ELF-1 (cell line): ENCODE data around the gene KCNH2.
"Not testable (repeated sequence)": the region's sequence is repeated elsewhere in the genome, so short reads cannot be mapped to it uniquely, and the experiment has no call there.

Experiments
- DNase-seq: peaks from one replicate; pipeline ENCODE4 v3.0.0-alpha.2; 2016; ENCODE audit warnings: low read depth, low spot score

Gene KCNH2, protein sequence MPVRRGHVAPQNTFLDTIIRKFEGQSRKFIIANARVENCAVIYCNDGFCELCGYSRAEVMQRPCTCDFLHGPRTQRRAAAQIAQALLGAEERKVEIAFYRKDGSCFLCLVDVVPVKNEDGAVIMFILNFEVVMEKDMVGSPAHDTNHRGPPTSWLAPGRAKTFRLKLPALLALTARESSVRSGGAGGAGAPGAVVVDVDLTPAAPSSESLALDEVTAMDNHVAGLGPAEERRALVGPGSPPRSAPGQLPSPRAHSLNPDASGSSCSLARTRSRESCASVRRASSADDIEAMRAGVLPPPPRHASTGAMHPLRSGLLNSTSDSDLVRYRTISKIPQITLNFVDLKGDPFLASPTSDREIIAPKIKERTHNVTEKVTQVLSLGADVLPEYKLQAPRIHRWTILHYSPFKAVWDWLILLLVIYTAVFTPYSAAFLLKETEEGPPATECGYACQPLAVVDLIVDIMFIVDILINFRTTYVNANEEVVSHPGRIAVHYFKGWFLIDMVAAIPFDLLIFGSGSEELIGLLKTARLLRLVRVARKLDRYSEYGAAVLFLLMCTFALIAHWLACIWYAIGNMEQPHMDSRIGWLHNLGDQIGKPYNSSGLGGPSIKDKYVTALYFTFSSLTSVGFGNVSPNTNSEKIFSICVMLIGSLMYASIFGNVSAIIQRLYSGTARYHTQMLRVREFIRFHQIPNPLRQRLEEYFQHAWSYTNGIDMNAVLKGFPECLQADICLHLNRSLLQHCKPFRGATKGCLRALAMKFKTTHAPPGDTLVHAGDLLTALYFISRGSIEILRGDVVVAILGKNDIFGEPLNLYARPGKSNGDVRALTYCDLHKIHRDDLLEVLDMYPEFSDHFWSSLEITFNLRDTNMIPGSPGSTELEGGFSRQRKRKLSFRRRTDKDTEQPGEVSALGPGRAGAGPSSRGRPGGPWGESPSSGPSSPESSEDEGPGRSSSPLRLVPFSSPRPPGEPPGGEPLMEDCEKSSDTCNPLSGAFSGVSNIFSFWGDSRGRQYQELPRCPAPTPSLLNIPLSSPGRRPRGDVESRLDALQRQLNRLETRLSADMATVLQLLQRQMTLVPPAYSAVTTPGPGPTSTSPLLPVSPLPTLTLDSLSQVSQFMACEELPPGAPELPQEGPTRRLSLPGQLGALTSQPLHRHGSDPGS

DNA sequence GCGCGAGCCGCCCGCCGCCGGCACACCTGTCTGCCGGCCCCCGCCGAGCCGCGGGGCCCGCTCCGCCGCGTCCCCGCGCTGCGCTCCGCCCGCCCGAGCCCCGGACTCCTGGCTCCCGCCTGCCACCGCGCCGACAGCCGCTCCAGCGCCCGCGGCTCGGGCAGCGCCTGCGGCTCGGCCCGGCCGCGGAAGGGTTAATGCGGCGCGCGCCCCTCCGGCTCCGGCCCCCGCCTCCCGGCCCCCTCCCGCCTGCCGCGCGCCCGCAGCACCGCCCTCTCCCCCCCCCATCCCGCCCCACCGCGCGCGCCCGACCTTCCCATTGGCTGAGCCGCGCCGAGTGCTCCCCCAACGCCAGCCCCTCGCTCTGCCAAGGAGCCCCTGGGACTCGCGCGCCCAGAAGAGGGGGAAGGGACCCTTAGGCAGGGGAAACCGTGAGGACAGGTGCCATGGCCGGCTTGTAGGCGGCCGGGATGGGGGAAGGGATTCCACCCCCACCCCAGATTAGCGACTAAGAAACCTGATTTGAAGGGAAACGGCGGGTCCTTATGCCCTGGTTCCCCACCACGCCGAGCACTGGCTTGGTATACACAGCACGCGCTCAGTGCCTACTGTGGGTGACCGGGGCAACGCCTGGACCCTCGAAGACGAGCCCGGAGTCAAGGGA lies at the start of gene KCNH2:
Gene KCNH2, minus strand, starts transcription at position 196 of the 664 bp plus-strand sequence. CDS start 408 bp downstream, outside the sequence.
- peak; percentile 79 for DNase-seq

DNA sequence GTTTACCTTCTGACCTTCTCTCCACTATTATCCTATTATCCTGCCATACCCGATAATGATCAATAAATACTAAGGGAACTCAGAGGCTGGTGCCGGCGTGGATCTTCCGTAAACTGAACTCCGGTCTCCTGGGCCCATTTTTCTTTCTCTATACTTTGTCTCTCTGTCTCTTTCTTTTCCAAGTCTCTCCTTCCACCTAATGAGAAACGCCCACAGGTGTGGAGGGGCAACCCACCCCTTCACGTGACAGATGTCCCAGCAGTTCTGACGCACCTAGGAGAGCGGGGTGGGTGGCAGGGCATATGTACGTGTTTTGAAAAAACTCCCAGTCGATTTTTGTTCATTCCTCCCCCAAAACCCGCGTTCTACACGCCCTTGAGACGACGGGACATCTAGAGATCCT lies 49.6 kb upstream of the KCNH2 start:
- not testable (repeated sequence) for DNase-seq

DNA sequence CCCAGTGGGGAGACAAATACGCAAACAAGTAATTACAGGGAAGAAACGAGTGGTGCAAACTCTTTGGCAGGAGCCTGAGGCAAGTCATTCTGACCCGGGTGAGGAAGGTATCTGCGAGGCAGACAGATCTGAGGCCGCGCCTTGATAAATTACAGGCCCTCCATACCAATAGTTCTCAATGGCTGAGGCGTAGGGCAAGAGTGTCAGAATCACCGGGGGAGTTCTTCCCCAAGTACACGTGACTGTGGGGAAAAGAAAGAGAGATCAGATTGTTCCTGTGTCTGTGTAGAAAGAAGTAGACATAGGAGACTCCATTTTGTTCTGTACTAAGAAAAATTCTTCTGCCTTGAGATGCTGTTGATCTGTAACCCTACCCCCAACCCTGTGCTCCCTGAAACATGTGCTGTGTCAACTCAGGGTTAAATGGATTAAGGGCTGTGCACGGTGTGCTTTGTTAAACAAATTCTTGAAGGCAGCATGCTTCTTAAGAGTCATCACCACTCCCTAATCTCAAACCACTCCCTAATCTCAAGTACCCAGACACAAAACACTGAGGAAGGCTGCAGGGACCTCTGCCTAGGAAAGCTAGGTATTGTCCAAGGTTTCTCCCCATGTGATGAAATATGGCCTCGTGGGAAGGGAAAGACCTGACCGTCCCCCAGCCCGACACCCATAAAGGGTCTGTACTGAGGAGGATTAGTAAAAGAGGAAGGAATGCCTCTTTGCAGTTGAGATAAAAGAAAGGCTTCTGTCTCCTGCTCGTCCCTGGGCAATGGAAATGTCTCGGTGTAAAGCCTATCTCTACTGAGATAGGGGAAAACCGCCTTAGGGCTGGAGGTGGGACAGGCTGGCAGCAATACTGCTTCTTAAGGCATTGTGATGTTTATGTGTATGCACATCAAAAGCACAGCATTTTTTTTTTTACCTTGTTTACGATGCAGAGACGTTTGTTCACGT lies 48.9 kb upstream of the KCNH2 start:
- DNase-seq = peak; percentile 92

DNA sequence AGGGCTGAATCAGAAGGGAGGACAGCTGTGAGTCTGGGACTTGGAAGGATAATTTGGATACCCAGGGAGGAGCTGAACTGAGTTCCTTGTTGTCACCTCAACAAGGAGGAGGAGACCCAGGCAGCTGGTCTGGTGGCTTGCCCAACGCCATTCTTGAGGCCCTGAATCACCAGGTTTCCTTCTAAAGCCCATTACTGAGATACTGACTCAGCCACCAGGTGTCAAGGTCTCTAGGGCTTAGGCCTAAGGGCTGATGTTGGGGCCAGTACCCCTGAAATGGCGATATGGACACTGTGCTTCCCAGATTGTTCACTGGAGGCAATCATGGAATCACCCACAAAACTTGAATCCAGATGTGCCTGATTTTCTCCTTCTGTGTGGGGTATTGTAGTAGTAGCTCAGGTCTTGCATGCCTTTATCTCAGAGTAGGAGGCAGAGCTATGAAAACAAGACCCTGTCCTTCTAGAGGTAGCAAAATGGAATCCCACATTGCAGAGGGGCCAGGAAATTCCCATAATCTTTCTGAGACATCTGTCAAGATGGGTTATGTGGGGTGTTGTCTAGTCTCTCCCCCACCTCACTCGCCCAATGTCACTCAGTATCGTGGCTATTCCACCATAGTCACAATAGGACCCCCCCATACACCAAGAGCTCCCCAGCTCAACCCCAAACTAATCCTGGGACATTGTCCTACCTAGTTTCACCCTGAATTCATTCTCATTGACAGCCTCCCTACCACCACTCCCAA lies 48.0 kb upstream of the KCNH2 start:
- peak; percentile 75 for DNase-seq

DNA sequence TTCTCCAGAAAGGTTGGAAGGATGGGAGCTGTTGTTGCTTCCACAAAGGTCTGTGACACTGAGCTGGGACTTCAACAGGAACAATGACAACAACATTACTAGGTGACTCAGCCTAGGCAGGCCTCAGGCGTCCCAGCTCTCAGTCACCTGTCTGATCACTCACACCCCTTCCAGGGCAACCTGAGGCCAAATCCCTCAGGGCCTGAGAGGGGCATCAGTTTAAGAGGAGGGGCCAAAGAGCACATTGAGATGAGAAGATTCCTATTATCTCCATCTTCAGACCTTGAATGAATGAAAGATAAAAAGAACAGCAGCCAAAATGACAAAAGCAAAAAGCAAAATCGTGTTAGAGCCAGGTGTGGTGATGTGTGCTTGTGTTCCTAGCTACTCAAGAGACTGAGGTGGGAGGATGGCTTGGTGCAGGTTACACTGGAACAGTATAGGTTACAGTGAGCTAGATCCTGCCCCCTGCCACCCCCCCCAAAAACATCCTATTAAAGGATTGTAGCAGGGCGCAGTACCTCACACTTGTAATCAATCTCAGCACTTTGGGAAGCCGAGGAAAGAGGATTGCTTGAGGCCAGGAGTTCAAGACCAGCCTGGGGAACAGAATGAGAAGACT lies 46.4 kb upstream of the KCNH2 start, which contains the start of gene ATG9B:
Gene ATG9B, minus strand, starts transcription at position 60 of the 622 bp plus-strand sequence. CDS start 71 bp downstream, outside the sequence.
- peak; percentile 79 for DNase-seq

DNA sequence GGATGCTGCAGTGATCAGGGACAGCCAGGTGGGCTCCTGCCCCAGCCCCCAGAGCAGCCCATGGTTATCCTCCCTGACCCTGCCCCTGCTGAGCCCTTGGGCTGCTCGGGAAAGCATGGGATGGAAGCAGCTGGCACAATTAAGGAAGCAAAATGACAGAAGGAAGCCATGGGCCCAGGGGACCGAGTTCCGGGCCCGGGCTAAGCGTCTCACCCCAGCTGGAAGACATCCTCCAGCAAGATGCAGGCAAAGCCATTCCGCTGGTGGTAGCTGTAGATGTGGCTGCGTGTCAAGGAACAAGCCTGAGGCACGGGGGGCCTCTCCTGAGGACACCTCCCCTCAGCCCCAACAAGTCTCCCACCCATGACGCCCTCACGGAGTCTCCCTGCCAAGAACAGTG lies 45.1 kb upstream of the KCNH2 start:
- no peak for DNase-seq

DNA sequence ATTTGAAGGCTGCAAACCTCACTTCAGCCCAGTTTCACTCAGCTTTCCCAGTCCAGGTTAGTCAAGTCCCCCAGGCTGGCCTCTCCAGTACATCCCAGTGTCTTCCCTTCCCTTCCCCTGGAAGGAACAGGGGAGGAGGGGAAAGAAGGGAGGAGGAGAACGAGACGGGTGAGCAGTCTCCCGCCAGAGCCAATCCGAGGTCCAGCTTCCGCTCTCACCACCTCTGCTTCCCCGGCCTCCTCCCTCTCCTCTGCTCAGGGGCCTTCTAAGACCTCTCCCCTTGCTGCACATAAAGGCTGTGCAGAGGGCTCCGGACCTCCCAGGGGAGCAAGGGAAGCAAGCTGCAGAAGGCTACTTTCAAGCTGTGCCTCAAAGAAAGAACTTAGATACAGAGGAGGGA lies 42.1 kb upstream of the KCNH2 start:
- peak; percentile 80 for DNase-seq

DNA sequence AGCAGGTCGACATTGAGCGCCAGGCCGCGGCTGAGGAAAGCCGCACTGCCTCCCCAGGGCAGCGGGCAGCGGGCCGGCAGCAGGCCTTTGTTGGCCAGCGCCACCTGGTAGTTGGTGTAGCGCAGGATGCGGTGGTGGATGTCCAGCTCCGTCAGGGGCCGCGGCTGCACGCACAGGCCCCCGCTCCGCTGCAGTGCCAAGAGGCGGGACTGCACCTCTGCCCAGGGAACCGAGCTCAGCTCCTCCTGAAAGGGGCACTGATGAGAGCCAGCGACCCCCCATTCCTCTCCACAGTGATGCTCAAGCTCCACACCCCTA lies 41.0 kb upstream of the KCNH2 start:
- DNase-seq = no peak

DNA sequence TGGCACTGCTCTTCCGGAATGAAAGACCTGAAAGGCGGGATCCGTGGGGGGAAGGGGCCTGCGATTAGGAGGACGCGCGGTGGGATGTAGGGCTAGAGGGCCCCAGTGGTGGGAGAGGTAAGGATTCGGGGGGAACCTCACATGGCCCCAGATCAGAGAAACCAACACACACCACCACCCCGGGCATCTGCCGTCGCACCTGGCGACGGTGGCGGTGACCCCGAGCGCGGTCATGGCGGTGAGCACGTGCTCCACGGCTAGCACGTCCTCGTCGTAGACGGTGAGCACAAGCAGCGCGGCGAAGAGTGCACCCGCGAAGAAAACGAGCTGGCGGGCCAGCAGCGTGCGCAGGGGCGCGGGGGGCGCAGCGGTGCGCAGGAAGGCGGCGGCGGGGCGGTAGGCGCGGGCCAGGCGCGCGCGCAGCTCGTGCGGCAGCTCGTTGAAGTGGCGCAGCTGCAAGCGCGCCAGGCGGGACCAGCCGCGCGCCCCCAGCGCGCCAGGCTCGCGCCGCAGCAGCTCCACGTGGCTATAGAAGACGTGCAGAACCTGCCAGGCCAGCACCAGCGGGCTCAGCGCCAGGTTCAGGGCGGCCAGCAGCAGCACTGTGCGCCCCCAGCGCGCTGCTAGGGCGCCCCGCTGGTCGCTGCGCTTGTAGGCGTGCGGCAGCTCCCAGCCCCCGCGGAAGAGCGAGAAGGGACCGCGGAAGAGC lies 40.5 kb upstream of the KCNH2 start:
- DNase-seq = peak; percentile 56

DNA sequence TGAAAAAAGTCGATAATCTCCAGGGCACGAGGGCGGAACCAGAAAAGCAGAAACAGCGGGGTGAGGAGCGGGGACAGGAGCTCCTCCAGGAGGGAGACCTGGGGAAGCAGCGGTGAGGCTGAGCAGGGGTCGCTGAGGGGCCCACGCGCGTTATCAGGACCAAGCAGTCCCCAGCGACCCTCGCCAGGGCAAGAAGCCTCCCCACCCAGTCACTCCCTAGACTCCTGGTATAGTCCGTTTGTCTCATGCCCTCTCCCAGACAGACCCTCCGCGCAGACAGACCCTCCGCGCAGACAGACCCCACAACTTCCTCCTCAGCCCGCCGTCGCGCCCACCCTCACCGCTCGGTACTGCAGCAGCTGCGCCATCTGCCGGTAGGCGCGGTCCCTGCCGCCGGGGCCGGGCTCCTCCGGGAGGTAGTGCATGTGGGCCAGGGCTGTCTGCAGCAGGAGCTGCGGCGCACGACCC lies 39.9 kb upstream of the KCNH2 start:
- peak; percentile 95 for DNase-seq

DNA sequence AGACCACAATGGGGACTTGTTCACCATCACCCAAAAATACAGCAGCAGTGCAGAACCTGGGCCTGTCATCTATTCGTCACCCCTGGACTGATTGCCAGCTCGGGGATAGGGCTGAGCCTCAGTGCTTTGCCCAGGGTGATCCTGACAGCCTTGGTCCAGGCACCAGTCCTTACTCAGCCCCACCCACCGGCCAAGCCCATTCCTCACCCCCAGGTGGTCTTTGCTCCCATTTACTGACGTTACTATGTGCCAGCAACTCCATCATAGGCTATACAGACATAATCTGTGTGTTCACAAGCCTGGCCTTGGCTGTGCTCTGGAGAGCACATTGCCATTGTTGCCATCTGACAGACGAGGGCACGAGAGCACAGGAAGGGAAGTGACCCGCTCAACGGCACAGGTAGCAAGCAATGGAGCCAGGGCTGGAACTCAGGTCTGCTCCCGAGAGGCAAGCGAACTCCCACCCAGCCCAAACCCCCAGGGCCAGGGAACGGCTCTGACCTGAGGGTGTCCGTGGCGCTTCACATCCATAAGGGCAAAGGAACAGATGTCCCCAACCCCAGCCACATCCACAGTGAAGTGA lies 39.3 kb upstream of the KCNH2 start:
- no peak for DNase-seq

DNA sequence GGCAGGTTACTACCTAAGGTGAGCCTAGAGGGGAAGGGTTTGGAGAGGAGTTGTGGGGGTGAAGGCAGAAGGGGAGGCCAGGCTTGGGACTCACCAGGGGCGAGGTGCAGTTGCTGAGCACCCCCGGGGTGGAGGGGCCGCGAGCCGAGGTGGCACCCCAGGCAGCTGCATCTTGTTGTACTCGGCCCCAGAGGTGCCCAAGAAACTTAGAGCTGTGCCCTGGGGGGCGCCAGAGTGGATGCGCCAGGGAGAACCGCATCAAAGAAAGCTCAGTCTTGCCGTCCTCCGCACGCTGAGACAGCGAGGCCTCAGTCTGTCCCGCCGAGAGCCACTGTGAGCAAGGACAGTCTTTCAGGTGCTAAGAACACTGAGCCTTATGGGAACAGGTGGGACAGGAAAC lies 38.8 kb upstream of the KCNH2 start:
- no peak for DNase-seq

DNA sequence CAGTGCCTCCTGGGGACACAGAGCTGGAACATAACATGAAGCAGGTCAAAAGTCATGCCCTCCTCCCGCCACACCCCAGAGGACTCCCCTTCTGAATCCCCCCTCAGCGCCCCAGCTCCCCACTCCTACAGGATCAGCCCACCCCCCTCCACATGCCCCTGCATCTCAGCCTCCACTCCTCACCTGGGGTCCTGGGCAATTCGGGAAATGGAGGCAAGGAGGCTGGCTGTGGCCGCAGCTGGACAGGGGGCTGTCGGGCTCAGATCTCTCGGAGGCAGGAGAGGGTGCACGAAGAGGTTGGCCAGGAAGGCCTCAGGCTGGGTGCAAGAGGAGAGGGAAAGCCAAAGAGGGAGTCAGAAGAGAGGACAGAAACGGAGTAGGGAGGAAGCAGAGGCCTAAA lies 38.4 kb upstream of the KCNH2 start:
- DNase-seq = no peak

DNA sequence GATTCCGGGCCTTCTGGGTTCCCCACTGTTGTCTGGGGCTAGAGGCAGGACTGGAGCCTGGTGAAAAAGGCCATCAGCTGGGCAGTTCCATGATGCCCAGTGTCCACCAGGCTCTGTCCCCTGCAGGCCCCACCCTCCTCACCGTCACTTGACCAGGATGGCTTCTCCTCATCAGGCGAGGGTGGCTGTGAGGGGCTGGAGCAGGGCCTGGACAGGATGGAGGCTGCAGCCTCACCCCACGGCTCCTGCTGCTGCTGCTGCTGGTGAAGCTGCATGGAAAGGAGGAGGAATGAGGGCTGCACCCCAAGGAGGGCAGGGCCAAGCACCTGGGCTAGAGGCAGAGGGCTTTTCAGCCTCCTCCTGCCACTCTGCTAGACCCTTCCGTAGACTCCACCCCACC lies 37.8 kb upstream of the KCNH2 start:
- no peak for DNase-seq

DNA sequence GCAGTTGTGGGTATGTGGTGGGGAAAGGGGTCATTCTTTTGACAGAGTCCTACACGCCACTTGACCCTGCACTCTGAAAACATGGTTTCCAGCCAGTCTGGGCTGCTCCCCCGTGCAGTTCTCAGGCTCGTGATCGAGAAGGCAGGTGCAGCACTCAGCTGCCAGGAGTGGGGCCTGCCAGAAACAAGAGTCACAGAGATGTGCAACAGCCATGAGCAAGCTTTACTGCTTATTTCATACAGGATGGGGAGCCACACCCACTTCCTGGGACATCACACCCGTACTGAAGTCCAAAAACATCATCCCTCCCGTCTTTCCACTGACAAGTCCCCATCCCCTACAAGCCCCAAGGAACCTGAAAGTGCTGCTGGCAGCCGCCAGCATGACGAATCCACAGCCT lies 36.8 kb upstream of the KCNH2 start:
- DNase-seq = no peak

DNA sequence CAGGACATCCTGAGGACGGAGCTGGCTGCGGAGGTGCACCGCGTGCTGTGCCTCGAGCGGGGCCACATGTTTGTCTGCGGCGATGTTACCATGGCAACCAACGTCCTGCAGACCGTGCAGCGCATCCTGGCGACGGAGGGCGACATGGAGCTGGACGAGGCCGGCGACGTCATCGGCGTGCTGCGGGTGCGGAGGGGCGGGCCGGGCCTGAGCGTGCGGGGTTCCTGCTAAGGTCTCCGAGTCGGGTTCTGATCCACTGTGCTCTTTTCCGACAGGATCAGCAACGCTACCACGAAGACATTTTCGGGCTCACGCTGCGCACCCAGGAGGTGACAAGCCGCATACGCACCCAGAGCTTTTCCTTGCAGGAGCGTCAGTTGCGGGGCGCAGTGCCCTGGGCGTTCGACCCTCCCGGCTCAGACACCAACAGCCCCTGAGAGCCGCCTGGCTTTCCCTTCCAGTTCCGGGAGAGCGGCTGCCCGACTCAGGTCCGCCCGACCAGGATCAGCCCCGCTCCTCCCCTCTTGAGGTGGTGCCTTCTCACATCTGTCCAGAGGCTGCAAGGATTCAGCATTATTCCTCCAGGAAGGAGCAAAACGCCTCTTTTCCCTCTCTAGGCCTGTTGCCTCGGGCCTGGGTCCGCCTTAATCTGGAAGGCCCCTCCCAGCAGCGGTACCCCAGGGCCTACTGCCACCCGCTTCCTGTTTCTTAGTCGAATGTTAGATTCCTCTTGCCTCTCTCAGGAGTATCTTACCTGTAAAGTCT lies 35.8 kb upstream of the KCNH2 start:
- peak; percentile 94 for DNase-seq

DNA sequence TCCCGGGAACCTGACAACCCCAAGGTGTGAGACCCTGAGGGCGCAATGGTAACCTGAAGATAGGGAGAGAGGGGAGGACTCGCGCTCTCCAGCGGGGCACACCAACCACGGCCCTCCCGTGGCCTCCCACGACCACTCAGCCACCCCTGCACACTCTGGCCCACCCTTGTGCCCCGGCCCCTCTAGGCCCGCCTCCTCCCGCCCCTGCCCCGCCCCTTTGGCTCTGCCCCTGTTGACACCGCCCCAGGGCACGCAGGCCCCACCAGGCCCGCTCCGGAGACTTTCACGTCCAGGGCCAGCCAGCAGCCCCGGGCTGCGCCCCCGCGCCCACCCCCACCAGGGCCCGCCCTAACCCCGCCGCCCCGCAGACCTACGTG lies 35.2 kb upstream of the KCNH2 start:
- no peak for DNase-seq
